ENCODE measurements around the gene RAB35. TPM values are rescaled to one million over a fixed set of nuclear protein-coding genes. Genes with fewer than 3 reads are reported as not detected.
"Not testable (repeated sequence)": the region's sequence is repeated elsewhere in the genome, so short reads cannot be mapped to it uniquely, and the experiment has no call there.

The RAB35 gene
- polyA plus RNA-seq, 1 donor = 37.0 TPM

DNA sequence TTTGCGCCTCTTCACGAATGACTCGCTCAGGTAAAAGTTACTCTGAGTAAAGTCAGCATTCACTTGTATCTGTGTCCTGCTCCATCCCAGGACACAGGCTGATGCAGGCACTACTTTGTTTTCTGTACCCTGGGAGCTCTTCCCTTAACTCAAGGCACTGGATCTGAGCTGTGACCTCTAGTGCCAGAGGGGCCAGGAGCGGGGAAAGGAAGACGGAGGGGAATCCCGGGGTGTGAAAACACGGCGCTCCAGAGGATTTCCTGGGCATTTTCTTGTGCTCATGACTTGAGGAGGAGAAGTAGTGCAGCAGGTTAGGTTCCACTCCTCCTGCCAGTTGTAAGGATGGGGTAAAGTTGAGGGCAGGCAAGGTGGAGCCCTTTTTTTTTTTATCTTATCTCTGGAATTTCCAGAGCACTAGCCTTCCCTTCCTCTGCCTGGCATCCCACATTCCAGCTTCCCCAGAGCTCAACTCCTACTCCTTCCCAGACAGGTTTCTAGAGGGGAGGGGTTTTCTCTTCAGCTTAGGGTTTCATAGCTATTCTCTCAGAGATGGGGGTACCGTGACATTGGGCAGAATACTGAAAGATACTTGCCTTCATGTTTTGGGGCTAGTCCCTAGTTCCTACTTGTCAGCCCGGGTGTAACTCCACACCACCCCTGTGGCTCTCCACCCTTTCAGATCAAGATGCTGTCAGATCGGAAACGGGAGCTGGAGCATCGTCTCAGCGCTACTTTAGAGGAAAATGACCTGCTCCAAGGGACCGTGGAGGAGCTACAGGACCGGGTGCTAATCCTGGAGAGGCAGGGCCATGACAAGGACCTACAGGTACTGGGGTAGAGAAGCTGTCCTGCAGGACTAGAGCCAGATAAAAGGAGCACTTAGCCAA, 52.3 kb downstream of the RAB35 start:
- DNase-seq = no peak

DNA sequence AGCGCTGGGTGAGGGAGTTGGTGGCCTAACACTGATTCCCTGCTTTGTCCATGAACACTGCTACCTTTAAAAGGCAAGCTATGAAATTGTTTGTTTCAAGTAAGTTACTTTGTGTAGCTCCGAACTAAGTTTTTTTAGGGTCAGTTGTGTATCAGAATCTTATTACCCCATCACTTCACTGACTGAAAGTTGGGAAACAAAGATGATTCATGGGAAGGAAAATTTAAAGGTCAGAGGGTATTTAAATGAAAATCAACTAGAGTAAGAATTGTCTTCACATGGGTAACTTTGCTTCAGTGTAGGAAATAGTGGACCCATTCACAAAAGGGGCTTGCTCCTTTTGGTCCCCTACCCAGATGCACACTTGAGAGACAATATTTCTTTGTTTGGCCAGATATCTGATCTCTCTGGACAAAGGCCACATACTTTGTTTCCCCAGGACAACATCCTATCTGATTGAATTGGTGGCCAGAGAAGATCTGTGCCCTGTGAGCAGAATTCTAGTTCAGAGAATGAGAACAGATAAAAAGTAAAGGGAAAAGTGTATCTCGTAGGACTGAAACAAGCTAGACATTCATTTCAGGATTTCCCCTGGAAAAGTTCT, 53.5 kb downstream of the RAB35 start:
- DNase-seq = no peak

DNA sequence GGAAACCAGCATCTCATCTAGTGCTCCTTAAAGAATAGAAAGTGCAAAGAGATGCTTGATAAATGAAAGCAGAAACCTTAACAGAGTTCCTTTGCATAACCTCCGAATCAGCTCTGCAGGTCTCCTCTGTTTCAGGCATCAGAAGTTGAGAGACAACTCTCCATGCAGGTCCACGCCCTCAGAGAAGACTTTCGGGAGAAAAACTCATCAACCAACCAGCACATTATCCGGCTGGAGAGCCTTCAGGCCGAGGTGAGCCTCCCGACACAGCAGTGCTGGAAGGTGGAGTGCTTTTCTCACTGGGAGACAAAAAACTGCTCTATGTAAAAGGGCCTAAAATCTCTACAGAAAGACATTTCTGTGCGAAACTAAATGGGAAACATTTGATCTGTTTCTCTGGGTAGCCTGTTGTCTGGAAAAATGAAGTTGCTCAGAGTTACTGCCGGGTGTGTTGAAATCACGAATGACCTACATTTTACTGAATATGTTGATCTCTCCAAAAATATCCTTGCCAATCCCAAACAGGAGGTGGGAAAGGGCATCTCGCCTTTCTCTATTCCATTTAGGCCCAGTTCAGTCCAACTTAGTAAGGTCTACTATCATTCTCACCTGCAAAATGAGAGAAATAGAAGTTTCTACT, 54.9 kb downstream of the RAB35 start:
- DNase-seq = no peak

DNA sequence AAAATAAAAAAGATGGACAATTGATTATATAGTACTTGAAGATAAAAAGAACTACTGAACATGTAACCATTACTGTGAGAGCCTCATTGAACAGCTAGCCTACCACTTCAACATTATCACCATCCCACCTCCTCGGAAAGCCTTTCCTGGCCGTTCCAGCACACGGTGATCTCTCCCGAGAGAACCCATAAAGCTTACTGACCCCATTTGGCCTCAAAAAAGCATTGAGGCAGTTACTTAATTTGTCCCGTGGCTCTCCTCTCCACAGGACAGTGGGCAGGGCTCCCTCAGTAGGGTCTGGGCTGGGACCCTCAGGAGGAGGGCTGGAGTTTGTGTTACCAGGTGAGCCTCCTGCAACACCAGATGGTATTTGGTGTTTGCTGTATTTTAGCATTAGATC, 55.8 kb downstream of the RAB35 start:
- DNase-seq = no peak

DNA sequence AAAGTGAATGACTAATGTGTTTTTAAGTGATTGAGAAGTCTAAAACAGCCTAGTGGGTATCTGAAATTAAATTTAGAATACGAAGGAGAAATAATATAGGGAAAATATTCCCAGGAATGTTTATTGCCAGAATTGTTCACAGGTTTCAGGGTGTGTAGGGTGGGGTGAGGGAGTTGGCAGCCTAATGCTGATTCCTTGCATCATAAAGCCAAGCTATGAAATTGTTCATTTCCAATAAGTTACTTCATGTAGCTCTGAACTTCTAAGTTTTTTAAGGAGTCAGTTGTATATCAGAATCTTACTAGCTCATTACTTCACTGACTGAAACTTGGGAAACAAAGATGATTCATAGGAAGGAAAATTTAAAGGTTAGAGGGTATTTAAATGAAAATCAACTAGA, 56.4 kb downstream of the RAB35 start:
- no peak for DNase-seq

DNA sequence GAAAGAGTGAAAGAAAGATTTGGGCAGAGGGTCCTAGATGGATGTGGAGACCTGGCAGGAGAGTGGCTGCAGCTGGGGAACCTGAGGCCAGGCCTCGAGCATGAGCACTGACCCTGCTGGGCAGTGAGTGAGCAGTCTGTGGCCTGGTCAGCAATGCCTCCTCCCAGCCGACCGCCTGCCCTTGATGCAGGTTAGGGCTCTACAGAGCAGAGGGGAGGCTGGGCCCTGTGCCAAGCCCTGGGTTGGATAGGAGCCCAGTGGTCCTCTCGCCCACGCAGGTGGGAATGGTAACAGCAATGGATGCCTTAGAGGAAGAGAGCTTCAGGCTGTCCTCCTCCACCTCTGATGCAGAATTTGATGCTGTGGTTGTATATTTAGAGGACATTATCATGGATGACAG, 59.8 kb downstream of the RAB35 start:
- no peak for DNase-seq

DNA sequence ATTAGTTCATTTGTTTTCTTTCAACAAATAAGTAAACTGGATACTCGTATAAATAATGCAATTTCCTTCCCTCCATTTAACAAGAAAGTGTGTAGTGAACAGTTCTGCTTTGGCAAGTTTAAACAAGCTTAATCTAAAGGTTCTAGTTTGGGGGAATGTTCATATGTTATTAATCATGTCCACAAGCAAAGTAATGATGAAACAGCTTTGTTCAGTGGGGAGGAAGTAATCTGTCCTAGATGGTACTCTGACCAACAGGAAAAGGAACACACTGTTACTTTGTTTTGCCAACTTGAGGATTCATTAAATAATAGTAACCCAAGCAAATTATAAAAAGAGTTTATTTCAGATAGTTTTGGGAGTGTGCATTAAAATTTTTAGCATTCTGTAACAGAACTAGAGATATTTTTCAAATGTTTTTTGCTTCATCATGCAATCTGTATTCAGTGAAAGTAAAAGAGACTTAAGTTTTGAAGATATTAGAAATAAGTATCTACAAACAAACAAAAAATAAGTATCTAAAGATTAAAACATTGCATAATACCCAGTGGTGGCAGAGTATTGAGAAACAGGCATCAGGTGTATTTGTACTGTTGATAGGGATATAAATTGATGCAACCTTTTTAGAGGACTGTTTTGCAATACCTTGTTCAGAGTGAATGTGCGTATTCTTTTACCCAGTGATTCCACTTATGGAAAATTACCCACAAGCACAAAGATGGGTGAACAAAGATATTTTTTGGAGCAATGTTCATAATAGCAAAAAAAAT, 61.1 kb downstream of the RAB35 start:
- no peak for DNase-seq

- DNase-seq = no peak
Measured at GRCh38 chr12:120054293-120054692, 62.3 kb downstream of the RAB35 start.

DNA sequence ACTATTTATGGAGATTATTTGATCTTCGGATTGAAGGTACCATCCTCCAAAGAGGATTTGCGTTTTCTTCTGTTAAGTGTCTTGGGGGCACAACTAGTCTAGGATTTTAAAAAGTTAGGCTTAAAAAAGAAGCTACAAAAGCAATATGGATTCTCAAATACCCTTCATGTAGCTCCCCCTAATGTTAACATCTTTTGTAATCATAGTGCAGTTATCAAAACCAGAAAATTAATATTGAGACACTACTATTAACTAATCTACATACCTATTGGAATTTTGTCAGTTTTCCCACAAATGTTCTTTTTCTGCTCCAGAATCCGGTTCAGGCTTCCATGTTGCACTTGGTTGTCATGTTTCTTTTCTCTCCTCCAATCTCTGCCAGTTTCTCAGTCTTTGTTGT, 65.0 kb downstream of the RAB35 start:
- DNase-seq = no peak

- DNase-seq = no peak
Measured at GRCh38 chr12:120049426-120049825, 67.1 kb downstream of the RAB35 start.

DNA sequence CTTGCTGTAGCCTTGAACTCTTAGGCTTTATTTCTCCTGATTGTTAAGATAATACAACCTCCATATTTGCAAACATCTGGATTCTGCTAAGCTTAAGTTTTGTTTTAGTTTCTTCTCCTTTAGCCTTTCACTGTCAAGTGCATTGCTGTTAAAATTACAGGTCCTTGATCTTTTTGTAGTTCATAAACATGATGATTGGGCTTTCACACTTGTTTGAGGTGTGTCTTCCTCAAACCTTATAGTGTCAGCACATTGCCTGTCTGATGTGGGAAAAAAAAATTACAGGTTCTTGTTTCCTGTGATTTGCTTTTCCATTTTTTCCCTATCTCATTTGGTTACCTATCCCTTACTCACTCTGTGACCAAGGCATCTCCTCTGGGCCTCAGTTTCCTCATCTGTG, 68.3 kb downstream of the RAB35 start:
- no peak for DNase-seq

- DNase-seq = no peak
Measured at GRCh38 chr12:120047072-120047471, 69.5 kb downstream of the RAB35 start.

GRCh38 chr12:120045367-120045766, 71.2 kb downstream of the RAB35 start:
- not testable (repeated sequence) for DNase-seq

Other genes with a start within 250 kb of the RAB35 start
- gene CIT, start 239.4 kb downstream of the RAB35 start, polyA plus RNA-seq (ENCODE audit: insufficient read length) = 25.4 TPM
- 37.8 TPM for gene BICDL1, start 127.5 kb downstream of the RAB35 start, polyA plus RNA-seq (ENCODE audit: insufficient read length)
- 62.9 TPM for gene GCN1, start 78.0 kb upstream of the RAB35 start, polyA plus RNA-seq (ENCODE audit: insufficient read length)
- gene RPLP0, start 84.4 kb upstream of the RAB35 start, polyA plus RNA-seq (ENCODE audit: insufficient read length) = 2,498 TPM
- 59.8 TPM for gene PXN, start 149.0 kb upstream of the RAB35 start, polyA plus RNA-seq (ENCODE audit: insufficient read length)
- not detected for gene RNU4-2, start 175.2 kb upstream of the RAB35 start, polyA plus RNA-seq (ENCODE audit: insufficient read length)
- gene RNU4-1, start 176.5 kb upstream of the RAB35 start, polyA plus RNA-seq (ENCODE audit: insufficient read length) = not detected
- 3.3 TPM for gene SIRT4, start 185.6 kb upstream of the RAB35 start, polyA plus RNA-seq (ENCODE audit: insufficient read length)
- 0.27 TPM for gene PLA2G1B, start 211.0 kb upstream of the RAB35 start, polyA plus RNA-seq (ENCODE audit: insufficient read length)